Measurements from ENCODE around the gene SLC2A13.
"Not testable (repeated sequence)": the region's sequence is repeated elsewhere in the genome, so short reads cannot be mapped to it uniquely, and the experiment has no call there.

Gene SLC2A13

GRCh38 chr12:39798429-39798828 is 307.5 kb downstream of the SLC2A13 start:
- DNase-seq = no peak

GRCh38 chr12:39795481-39795880 is 310.4 kb downstream of the SLC2A13 start:
- no peak for DNase-seq

- DNase-seq = no peak
Observed at GRCh38 chr12:39792938-39793337, 312.9 kb downstream of the SLC2A13 start.

- DNase-seq = no peak
Observed at GRCh38 chr12:39788239-39788638, 317.6 kb downstream of the SLC2A13 start.

- DNase-seq = not testable (repeated sequence)
Observed at GRCh38 chr12:39785814-39786213, 320.1 kb downstream of the SLC2A13 start.

- no peak for DNase-seq
Observed at GRCh38 chr12:39782026-39782545, 323.8 kb downstream of the SLC2A13 start.

GRCh38 chr12:39780913-39781446 is 324.9 kb downstream of the SLC2A13 start:
- no peak for DNase-seq

GRCh38 chr12:39780411-39780912 is 325.4 kb downstream of the SLC2A13 start:
- DNase-seq = no peak

GRCh38 chr12:39779768-39780340 is 326.0 kb downstream of the SLC2A13 start:
- no peak for DNase-seq

GRCh38 chr12:39777465-39777864 is 328.4 kb downstream of the SLC2A13 start:
- no peak for DNase-seq

- no peak for DNase-seq
Observed at GRCh38 chr12:39773266-39773665, 332.6 kb downstream of the SLC2A13 start.

- DNase-seq = no peak
Observed at GRCh38 chr12:39772821-39773259, 333.0 kb downstream of the SLC2A13 start.

- no peak for DNase-seq
Observed at GRCh38 chr12:39771456-39771855, 334.4 kb downstream of the SLC2A13 start.

- peak; percentile 6 for DNase-seq
Observed at GRCh38 chr12:39764944-39765560, 340.8 kb downstream of the SLC2A13 start.

GRCh38 chr12:39763890-39764169 is 342.1 kb downstream of the SLC2A13 start:
- no peak for DNase-seq

- DNase-seq = no peak
Observed at GRCh38 chr12:39763071-39763889, 342.6 kb downstream of the SLC2A13 start.

- no peak for DNase-seq
Observed at GRCh38 chr12:39755478-39755877, 350.4 kb downstream of the SLC2A13 start.

GRCh38 chr12:39752482-39753137 is 353.3 kb downstream of the SLC2A13 start:
- no peak for DNase-seq

GRCh38 chr12:39746151-39746550 is 359.7 kb downstream of the SLC2A13 start:
- not testable (repeated sequence) for DNase-seq

- DNase-seq = no peak
Observed at GRCh38 chr12:39743655-39744054, 362.2 kb downstream of the SLC2A13 start.

GRCh38 chr12:39736406-39736805 is 369.5 kb downstream of the SLC2A13 start:
- DNase-seq = no peak

- DNase-seq = peak; percentile 46
Observed at GRCh38 chr12:39723831-39724230, 382.1 kb downstream of the SLC2A13 start.

GRCh38 chr12:39722504-39722903 is 383.4 kb downstream of the SLC2A13 start:
- DNase-seq = no peak
